HG02763 (cell line): ENCODE results near the gene NMRK1.

ENCODE experiments used
- ATAC-seq: cut with Tn5 transposase; IDR thresholded peaks from one replicate; pipeline ENCODE4 v1.9.1; 2021; ENCODE audit warnings: mild to moderate bottlenecking, moderate library complexity; ENCODE audit not compliant: unreplicated experiment

Gene NMRK1

DNA sequence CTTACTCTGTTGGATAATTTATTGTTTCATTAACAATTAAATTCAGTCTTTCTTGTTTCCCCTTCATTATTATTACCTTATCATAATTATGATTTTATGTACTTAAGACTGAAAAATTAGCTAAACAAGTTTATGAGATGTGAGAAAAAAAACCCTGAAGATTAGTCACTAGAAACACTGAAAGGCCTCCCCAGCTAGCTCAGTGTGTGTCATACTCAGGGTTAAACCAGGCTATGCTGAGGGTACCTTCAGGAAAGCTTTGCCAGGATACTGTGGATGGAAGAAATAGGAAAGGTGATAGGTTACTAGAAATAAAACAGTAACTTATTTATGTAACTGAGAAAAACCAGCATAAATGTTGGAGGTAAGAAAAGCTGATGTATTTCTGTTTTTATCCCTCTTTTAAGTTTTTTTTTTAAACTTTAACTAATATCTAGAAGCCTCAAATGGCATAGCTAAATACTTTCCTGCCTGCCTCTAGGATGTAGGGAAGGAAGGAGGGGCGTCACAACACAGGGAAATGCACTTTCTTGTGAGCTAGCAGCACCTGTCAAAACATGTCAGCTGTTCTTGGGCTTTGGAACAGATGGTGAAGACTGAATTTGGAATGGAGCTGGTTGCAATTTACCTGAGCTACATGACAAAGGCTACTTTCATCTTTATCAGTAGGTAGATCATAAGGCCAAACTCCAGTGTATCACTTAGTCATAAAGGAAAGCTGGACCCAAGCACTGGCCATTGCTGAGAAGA, 24.2 kb downstream of the NMRK1 start:
- no peak for ATAC-seq

DNA sequence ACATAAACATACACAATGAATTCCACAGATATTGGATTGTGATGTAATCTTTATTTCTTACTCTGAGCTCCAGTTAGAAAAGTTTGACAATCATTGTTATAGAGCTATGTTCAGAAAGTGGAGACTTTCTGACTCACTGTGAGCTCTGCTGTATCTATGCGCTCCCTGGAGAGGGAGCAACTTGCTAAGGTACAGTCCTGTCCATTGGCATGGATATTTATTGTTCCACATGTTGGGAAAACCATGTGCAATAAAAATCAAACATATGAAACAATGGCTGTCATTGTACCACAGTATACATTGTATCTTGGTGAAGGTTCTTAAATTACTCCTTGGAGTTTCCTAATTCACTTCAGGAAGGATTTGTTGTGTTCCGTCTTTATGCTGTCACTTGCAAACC, 26.8 kb downstream of the NMRK1 start:
- ATAC-seq: no peak

- ATAC-seq: no peak
These were observed 33.5 kb downstream of the NMRK1 start for GRCh38 chr9:75054368-75055001.

DNA sequence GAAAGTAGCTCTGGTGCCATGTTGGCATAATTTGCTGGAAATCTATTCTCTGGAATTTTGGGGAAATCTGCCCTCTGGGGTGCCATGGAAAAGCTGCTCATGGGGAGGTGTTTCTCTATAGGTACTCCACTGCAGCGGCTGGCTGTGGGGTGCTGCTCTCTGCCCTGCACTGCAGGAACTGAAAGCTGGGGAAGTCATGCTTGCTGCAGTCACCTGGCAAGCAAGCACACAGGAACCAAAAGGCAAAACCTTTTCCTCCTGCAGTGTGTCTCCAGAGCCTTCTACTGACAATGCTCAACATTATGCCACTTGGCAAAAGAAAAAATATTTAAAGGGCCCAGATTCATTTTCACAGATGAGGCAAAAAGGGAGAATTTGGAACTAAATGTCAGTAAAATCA, 34.1 kb downstream of the NMRK1 start:
- peak; percentile 96 for ATAC-seq

GRCh38 chr9:75051285-75051684, 36.7 kb downstream of the NMRK1 start:
- ATAC-seq: no peak

GRCh38 chr9:75047506-75047905, 40.4 kb downstream of the NMRK1 start:
- no peak for ATAC-seq

GRCh38 chr9:75046725-75047345, 41.1 kb downstream of the NMRK1 start:
- no peak for ATAC-seq

GRCh38 chr9:75041041-75041440, 46.9 kb downstream of the NMRK1 start:
- ATAC-seq: no peak

DNA sequence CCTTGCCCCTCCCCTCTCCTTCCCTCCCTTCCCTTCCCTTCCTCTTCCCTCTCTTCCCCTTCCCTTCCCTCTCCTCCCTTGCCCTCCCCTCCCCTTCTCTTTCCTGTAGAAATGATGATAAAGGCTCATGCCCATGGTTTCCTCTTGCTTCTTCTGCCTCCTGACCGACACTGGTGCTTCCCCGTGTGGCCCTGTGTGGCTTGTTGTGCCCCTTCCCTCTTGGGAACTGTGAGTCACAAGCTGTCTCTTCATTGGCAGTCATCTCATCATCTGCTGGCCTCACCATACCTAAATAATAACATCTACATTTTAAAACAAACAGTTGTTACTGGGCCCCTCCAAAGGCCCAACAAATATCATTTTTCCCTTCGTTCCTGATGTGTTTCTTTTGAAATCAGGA, 48.2 kb downstream of the NMRK1 start:
- ATAC-seq: no peak

GRCh38 chr9:75039009-75039408, 48.9 kb downstream of the NMRK1 start:
- no peak for ATAC-seq

DNA sequence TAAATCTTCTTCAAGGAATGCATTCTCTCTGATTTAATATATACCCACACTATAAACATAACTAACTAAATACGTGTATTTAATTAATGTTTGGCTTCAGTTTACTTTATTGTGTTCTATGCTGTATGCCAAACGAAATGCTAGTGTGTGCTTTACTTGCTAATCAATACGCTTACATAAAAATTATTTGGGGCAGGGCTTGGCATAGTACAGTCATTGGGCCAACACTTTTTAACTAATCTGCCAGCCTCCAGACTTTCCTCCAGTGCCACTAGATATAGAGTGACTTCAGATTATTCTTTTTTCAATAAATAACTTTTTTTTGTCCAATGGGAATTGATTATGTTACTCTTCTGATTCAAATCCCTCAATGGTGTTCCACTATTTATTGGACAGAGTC, 51.2 kb downstream of the NMRK1 start:
- no peak for ATAC-seq

GRCh38 chr9:75033791-75034473, 54.0 kb downstream of the NMRK1 start:
- ATAC-seq: peak; percentile 79

GRCh38 chr9:75027187-75028107, 60.5 kb downstream of the NMRK1 start:
- peak; percentile 43 for ATAC-seq

DNA sequence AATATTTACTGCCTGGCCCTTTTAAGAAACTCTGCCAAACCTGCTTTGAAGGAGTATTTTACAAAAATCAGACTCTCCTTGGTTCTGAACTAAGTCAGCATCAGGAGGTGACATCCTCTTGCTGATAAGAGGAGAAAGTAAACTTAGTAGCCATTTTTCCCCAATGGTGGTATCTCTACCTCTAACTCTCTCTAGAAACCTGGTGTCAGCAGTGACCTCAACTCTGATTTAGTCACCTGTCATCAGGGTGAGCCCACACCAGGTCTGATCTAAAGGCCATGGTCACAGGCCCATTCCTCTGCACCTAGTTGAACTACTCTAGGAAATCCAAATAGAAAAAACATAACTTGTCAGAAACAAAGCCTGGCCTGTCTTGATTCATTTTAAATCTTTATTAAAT, 64.1 kb downstream of the NMRK1 start:
- ATAC-seq: no peak

- ATAC-seq: no peak
These were observed 68.3 kb downstream of the NMRK1 start for GRCh38 chr9:75019654-75020053.

- no peak for ATAC-seq
These were observed 68.9 kb downstream of the NMRK1 start for GRCh38 chr9:75019022-75019421.

DNA sequence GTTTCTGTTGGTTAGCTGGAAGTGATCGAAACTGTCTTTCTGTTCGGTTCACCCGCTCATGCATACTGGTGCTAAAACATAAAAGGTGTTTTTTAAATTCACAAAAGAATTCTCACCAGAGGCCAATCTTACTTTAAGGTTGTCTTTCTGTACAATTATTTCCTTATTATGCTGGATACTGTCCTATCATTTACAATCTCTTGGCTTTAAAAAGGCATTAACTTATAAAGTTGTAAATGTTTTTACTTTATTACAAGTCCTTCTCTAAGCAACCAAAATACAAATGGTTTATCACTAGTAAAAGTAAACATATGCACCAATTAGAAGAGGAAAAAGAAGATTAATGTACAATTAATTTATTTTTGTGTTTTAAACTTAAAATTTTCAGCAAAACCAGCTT, 70.6 kb downstream of the NMRK1 start:
- ATAC-seq: no peak

- ATAC-seq: no peak
These were observed 74.2 kb downstream of the NMRK1 start for GRCh38 chr9:75013735-75014134.
